MCF 10A (cell line): ENCODE results near the gene NR1D2. TPM values are rescaled to one million over a fixed set of nuclear protein-coding genes. Genes with fewer than 3 reads are reported as not detected.

Experiments used
- BruUV-seq: library from RNA; stranded (reverse); fragments of 400-500 nt; replicated peaks from 2 replicates; lab custom pipeline; 2021; lab: Mats Ljungman, UMichigan
- CTCF ChIA-PET: fragments of 300-600 bp; sonication (Branson Sonifier 250); formaldehyde crosslinking; extraction: SDS; loops from one replicate; lab custom pipeline; 2021; ENCODE audit warnings: antibody characterized with exemption, inconsistent platforms; lab: Yijun Ruan, JAX
- POLR2A ChIA-PET: fragments of 300-600, 350-650 bp; sonication (Branson Sonifier 250); formaldehyde crosslinking; extraction: SDS; loops from one replicate; lab custom pipeline; 2020; ENCODE audit warnings: antibody characterized with exemption, inconsistent platforms; lab: Yijun Ruan, JAX
- DNase-seq: peaks from one replicate; pipeline ENCODE4 v3.0.0-alpha.2; 2018; ENCODE audit not compliant: unreplicated experiment
- H3K27ac Mint-ChIP-seq: one replicate; pipeline ENCODE4 v1.8.0; 2022; ENCODE audit warnings: mild to moderate bottlenecking, low read depth, mixed read lengths; ENCODE audit not compliant: unreplicated experiment
- H3K27me3 Mint-ChIP-seq: one replicate; pipeline ENCODE4 v1.8.0; 2022; ENCODE audit warnings: mixed read lengths; ENCODE audit not compliant: insufficient read depth, unreplicated experiment
- H3K36me3 Mint-ChIP-seq: one replicate; pipeline ENCODE4 v1.8.0; 2022; ENCODE audit warnings: mild to moderate bottlenecking, moderate library complexity, mixed read lengths; ENCODE audit not compliant: insufficient read depth, unreplicated experiment
- H3K4me1 Mint-ChIP-seq: one replicate; pipeline ENCODE4 v1.8.0; 2022; ENCODE audit warnings: mixed read lengths; ENCODE audit not compliant: insufficient read depth, unreplicated experiment
- H3K4me3 Mint-ChIP-seq: one replicate; pipeline ENCODE4 v1.8.0; 2022; ENCODE audit warnings: mild to moderate bottlenecking, moderate library complexity, mixed read lengths; ENCODE audit not compliant: unreplicated experiment
- H3K9me3 Mint-ChIP-seq: one replicate; pipeline ENCODE4 v1.8.0; 2022; ENCODE audit warnings: mixed read lengths; ENCODE audit not compliant: unreplicated experiment
- CTCF ChIP-seq: fragments of 200-600 bp; IDR thresholded peaks from one replicate; pipeline ENCODE4 v1.8.0; 2022; ENCODE audit warnings: antibody characterized with exemption, mild to moderate bottlenecking; ENCODE audit not compliant: unreplicated experiment
- intact Hi-C: fragments of 100-400 bp; cut with micrococcal nuclease; formaldehyde crosslinking; loops from 2 replicates; pipeline ENCODE4 v1.14.1; 2022
- total RNA-seq: library from RNA; stranded (reverse); gene quantifications from 2 replicates; pipeline ENCODE4 v1.2.3, GENCODE V29; 2022

Gene NR1D2
- total RNA-seq, 1 experiment from 2014 or later, result 19.4 TPM

GRCh38 chr3:23913873-23914743, 31.0 kb upstream of the NR1D2 start:
- CTCF ChIA-PET, result interaction anchor here (0.7 kb wide), 1 partner anchor 13 kb away, joined by 3 read pairs; no protein-coding TSS in a partner anchor
- no peak overlapping the region for H3K4me3 Mint-ChIP-seq
- BruUV-seq, result no TSS peak

GRCh38 chr3:23915537-23916108, 29.5 kb upstream of the NR1D2 start:
- peak overlapping the region; percentile 92 for H3K4me3 Mint-ChIP-seq
- TF ChIP-seq CTCF, result no peak
- intact Hi-C loops, result loop anchor here (5.0 kb wide), 1 partner anchor 77 kb away; no protein-coding TSS in a partner anchor
- H3K4me1 Mint-ChIP-seq, result peaks cover 26% of the 10 kb centered on the region
- ChIA-PET CTCF (interaction anchor here (1.1 to 1.5 kb wide), 3 partner anchors 9 to 31 kb away, joined by 3 to 4 read pairs (median 4); no protein-coding TSS in a partner anchor), POLR2A (interaction anchor here (0.6 to 13.1 kb wide), 21 partner anchors 9 to 1060 kb away, joined by 3 to 234 read pairs (median 10); partner anchors contain the start of gene NR1D2)
- DNase-seq, result no peak
- peak overlapping the region; percentile 76 for H3K27ac Mint-ChIP-seq
- BruUV-seq, result no TSS peak
- H3K27me3 Mint-ChIP-seq, result no peaks in the 10 kb centered on the region
- peaks cover 51% of the 10 kb centered on the region for H3K36me3 Mint-ChIP-seq
- no peaks in the 10 kb centered on the region for H3K9me3 Mint-ChIP-seq

More at GRCh38 chr3:23913873-23914743, 31.0 kb upstream of the NR1D2 start:
- no peak overlapping the region for H3K27ac Mint-ChIP-seq
- DNase-seq, result no peak
- no peak for TF ChIP-seq CTCF
- POLR2A ChIA-PET, result interaction anchor here (0.6 to 13.1 kb wide), 4 partner anchors 11 to 321 kb away, joined by 3 to 234 read pairs (median 5); partner anchors contain the start of gene NR1D2
- no peaks in the 10 kb centered on the region for H3K27me3 Mint-ChIP-seq
- peaks cover 51% of the 10 kb centered on the region for H3K36me3 Mint-ChIP-seq
- H3K4me1 Mint-ChIP-seq, result peaks cover 26% of the 10 kb centered on the region
- intact Hi-C loops, result no loop called here
- H3K9me3 Mint-ChIP-seq, result no peaks in the 10 kb centered on the region

- BruUV-seq, result TSS peak; percentile 57
- Mint-ChIP-seq H3K36me3 (peaks cover 49% of the 10 kb centered on the region), H3K27me3 (no peaks in the 10 kb centered on the region), H3K9me3 (no peaks in the 10 kb centered on the region), H3K4me1 (peaks cover 26% of the 10 kb centered on the region), H3K27ac (peak overlapping the region; percentile 76), H3K4me3 (peak overlapping the region; percentile 92)
- ChIA-PET CTCF (interaction anchor here (0.6 to 1.5 kb wide), 9 partner anchors 10 to 678 kb away, joined by 3 to 6 read pairs (median 4); no protein-coding TSS in a partner anchor), POLR2A (interaction anchor here (0.6 to 13.1 kb wide), 63 partner anchors 8 to 1753 kb away, joined by 3 to 234 read pairs (median 4); partner anchors contain the start of genes NR1D2 and THRB)
- intact Hi-C loops, result loop anchor here (5.0 kb wide), 1 partner anchor 76 kb away; no protein-coding TSS in a partner anchor
- no peak for TF ChIP-seq CTCF
- no peak for DNase-seq
These were observed 28.8 kb upstream of the NR1D2 start for GRCh38 chr3:23916152-23916885.
